Heart left ventricle (tissue), 16 donors: ENCODE data around the gene RPEL1. TPM values are rescaled to one million over a fixed set of nuclear protein-coding genes. Genes with fewer than 3 reads are reported as not detected.
A peak's percentile ranks its signal among the peaks of the same experiment; 100 is the strongest.
"Not testable (repeated sequence)": the region's sequence is repeated elsewhere in the genome, so short reads cannot be mapped to it uniquely, and the experiment has no call there.

ENCODE experiments used
- ATAC-seq, 4 donors: fragments of 200-7000 bp; cut with Tn5 transposase; one replicate each; pipeline ENCODE4 v1.9.1; 2020 to 2022; ENCODE audit warnings: moderate library complexity in 4 of 4, mild to moderate bottlenecking in 3 of 4, moderate number of reproducible peaks in 1 of 4
- DNase-seq, 5 donors: peaks; one replicate each; pipeline ENCODE4 v3.0.0-alpha.2; 2020
- H3K27ac ChIP-seq, 12 donors: fragments of 200-600 bp; sonication (generic) in 4 of 12; one replicate each; pipeline versions ENCODE4 v1.5.0 to v1.8.0; 2016 to 2022; ENCODE audit warnings: mild to moderate bottlenecking in 2 of 12
- H3K27me3 ChIP-seq, 9 donors: fragments of 200-600 bp; sonication (generic) in 2 of 9; one replicate each; pipeline versions ENCODE4 v1.5.1 to v1.8.0; 2016 to 2022; ENCODE audit warnings: mild to moderate bottlenecking in 3 of 9
- H3K36me3 ChIP-seq, 9 donors: fragments of 200-600 bp; sonication (generic) in 2 of 9; one replicate each; pipeline versions ENCODE4 v1.5.0 to v1.8.0; 2018 to 2022; ENCODE audit warnings: mild to moderate bottlenecking in 2 of 9
- H3K4me1 ChIP-seq, 12 donors: fragments of 200-600 bp; sonication (generic) in 4 of 12; one replicate each; pipeline versions ENCODE4 v1.5.0 to v1.8.0; 2016 to 2022; ENCODE audit warnings: mild to moderate bottlenecking in 3 of 12
- H3K4me3 ChIP-seq, 12 donors: fragments of 200-600 bp; sonication (generic) in 4 of 12; one replicate each; pipeline versions ENCODE4 v1.5.0 to v1.8.0; 2017 to 2022; ENCODE audit warnings: mild to moderate bottlenecking in 9 of 12, moderate library complexity in 4 of 12
- H3K9me3 ChIP-seq, 12 donors: fragments of 200-600 bp; sonication (generic) in 4 of 12; one replicate each; pipeline versions ENCODE4 v1.5.0 to v1.8.0; 2016 to 2022; ENCODE audit warnings: mild to moderate bottlenecking in 1 of 12
- POLR2A ChIP-seq, 2 donors: fragments of 450-650 bp; IDR thresholded peaks; one replicate each; pipeline ENCODE4 v1.6.1; 2017; ENCODE audit warnings: antibody characterized with exemption in 2 of 2, mild to moderate bottlenecking in 2 of 2, moderate library complexity in 2 of 2
- WGBS, 4 donors: extraction: QIAGEN DNeasy Blood & Tissue Kit in 2 of 4; methylation state at CpG; one replicate each; pipeline versions ENCODE4 v1.1.5 to v1.1.7; 2013 to 2018; 5-methylcytosine and 5-hydroxymethylcytosine counted together
- intact Hi-C, 10 donors: fragments of 100-400 bp; cut with DNase I; formaldehyde crosslinking; loops; one replicate each; pipeline versions ENCODE4 v1.11.1 to v1.14.2; 2022
- long read RNA-seq, 3 donors: library from polyadenylated mRNA; unstranded; transcript quantifications; one replicate each; pipeline ENCODE4 v2.0.0, GENCODE V29; 2020 to 2021
- polyA plus RNA-seq, 2 donors: library from polyadenylated mRNA; stranded (reverse); fragments of 200-250 nt; gene quantifications; one replicate each; pipeline ENCODE4 v1.2.3, GENCODE V29; 2013
- total RNA-seq, 9 donors: library from RNA; depleted of rRNA in 2 of 9; stranded (reverse); fragments of >200 nt in 2 of 9; fragmentation: NEBNext Ultra II Directional in 3 of 9; extraction: Animal tissue kit (Norgen Biotek cat#: 25700) in 3 of 9; gene quantifications; one replicate each; pipeline versions ENCODE4 v1.1.0 to v1.2.4, GENCODE V29; 2016 to 2023
- TF ChIP-seq, protein P1 (sequence below), 12 donors: fragments of 200-600 bp; sonication (generic) in 4 of 12; IDR thresholded peaks; one replicate each; pipeline versions ENCODE4 v1.5.0 to v1.8.0; 2018 to 2022; ENCODE audit warnings: antibody characterized with exemption in 12 of 12, mild to moderate bottlenecking in 5 of 12
- donor health status: ischemic (EF 13 %, LVEDD 7.1; RV severe dilation, severe dysfunction).
- donor health status: healthy with polysubstance abuse.
- donor health status: DM: no; HTN: yes; CAD: no.
- donor health status: DM: no; HTN: no; CAD: no.
- donor health status: ischemic (EF 25% LVEDD 6.9; RV normal size, moderate dysfunction).
- donor health status: ischemic (EF 25% LVEDD 5.7; RV mildly dilated, moderate dysfunction).
- donor health status: healthy.
- donor health status: DM: yes; HTN: yes; CAD: no.
- donor health status: ischemic (EF 35%, LVEDD 5.7; RV mildly dilated, moderate dysfunction).
- donor health status: nonischemic (EF 11% LVEDD 7.7; RV severe dilation, severe dysfunction).
- donor health status: DM: yes; HTN: yes; CAD: no.
- donor health status: PGD.
- donor health status: ischemic (EF 29% LVEDD 5.4; RV normal size, mild dysfunction).
- donor health status: nonischemic (EF 23%, LVEDD 6.1; RV moderate dilation, normal function).

RPEL1 gene
- total RNA-seq, result not detected
- not detected for polyA plus RNA-seq
- long read RNA-seq, donor 1, result 0 reads
- long read RNA-seq, donor 2, result 0 reads
- long read RNA-seq, donor 3, result 0 reads

DNA sequence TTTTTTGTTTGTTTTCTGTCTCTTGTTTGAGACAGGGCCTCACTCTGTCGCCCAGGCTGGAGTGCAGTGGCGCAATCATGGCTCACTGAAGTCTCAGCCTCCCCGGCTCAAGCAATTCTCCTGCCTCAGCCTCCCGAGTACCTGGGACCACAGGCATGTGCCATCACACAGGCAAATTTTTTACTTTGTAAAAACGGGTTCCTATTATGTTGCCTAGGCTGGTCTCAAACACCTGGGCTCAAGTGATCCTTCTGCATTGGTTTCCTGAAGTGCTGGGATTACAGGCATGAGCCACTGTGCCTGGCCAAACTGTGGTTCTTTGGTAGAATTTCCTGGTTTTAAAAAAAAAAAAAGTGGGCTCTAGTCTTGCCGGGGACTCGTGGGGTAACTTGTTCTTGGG lies at the start of gene RPEL1:
Gene RPEL1, plus strand, starts transcription at position 301 of the 400 bp plus-strand sequence. CDS start 110 bp downstream, outside the sequence.
- 89 to 93% (median 91%) methylated on average over 7 of the region's 7 CpGs for WGBS, 4 donors
- H3K27me3 ChIP-seq, H3K36me3 ChIP-seq, H3K4me3 ChIP-seq, H3K27ac ChIP-seq, ATAC-seq, H3K9me3 ChIP-seq, DNase-seq: not testable (repeated sequence)
- peaks cover 0 to 24% (median 5%) of the 10 kb centered on the region in 12 donors for H3K4me1 ChIP-seq
- intact Hi-C loops, result loop anchor here (2.0 to 10.0 kb wide), 10 partner anchors 141 to 521 kb away; partner anchors contain the start of genes CYP17A1 (in 4 of the 10) and CNNM2 (in 1 of the 10)

DNA sequence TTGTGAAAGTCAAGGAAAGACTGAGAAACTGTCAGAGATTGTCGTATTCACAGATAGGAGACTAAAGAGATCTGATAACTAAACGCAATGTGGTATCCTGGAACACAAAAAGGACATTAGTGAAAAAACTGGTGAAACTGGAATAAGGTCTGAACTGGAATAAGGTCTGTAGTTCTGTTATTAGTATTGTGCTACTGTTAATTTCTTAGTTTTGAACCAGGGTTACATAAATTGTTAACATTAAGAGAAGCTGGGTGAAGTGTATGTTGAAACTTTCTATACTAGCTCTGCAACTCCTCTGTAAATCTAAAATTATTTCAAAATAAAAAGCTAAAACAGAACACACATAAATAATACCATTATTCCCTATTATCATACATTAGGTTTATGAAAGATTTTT lies 49.2 kb upstream of the RPEL1 start:
- Histone ChIP-seq H3K4me3 (no peak overlapping the region), H3K27ac (peak overlapping the region in 10 of 12 donors; percentile 2 to 91 (median 63)), H3K4me1 (peaks cover 0 to 63% (median 25%) of the 10 kb centered on the region in 12 donors), H3K36me3 (no peaks in the 10 kb centered on the region), H3K9me3 (no peaks in the 10 kb centered on the region), H3K27me3 (no peaks in the 10 kb centered on the region)
- 48 to 58% (median 55%) methylated on average over 2 of the region's 2 CpGs for WGBS, 4 donors
- intact Hi-C loops, result loop anchor here in 2 of 10 donors (5.0 to 10.0 kb wide), 2 partner anchors 46 to 52 kb away; no protein-coding TSS in a partner anchor
- TF ChIP-seq, protein P1, sequence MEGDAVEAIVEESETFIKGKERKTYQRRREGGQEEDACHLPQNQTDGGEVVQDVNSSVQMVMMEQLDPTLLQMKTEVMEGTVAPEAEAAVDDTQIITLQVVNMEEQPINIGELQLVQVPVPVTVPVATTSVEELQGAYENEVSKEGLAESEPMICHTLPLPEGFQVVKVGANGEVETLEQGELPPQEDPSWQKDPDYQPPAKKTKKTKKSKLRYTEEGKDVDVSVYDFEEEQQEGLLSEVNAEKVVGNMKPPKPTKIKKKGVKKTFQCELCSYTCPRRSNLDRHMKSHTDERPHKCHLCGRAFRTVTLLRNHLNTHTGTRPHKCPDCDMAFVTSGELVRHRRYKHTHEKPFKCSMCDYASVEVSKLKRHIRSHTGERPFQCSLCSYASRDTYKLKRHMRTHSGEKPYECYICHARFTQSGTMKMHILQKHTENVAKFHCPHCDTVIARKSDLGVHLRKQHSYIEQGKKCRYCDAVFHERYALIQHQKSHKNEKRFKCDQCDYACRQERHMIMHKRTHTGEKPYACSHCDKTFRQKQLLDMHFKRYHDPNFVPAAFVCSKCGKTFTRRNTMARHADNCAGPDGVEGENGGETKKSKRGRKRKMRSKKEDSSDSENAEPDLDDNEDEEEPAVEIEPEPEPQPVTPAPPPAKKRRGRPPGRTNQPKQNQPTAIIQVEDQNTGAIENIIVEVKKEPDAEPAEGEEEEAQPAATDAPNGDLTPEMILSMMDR (IDR thresholded peaks at IDR 0.05), result no peak
- TF ChIP-seq POLR2A (IDR thresholded peaks at IDR 0.05), result no peak
- DNase-seq (no peak), ATAC-seq (no peak)

DNA sequence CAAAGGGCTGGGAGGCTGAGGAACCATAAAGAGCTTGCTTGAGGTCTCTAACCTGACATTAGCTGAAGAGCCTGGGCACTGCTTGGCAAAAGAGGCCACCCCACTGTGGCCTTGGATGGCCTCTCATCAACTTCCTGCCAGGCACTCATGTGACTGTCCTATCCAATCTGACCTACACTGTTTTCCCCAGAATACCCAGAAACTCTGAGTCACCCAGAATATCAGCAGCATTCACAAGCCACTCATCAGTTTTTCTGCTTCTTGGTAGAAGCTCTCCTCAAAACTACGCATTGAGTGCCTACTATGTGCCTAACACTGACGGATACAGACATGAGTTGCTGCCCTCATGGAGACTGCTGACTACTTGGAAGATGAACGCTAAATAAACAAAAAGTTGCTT lies 48.5 kb upstream of the RPEL1 start:
- H3K36me3 ChIP-seq, result no peaks in the 10 kb centered on the region
- peaks cover 0 to 56% (median 19%) of the 10 kb centered on the region in 12 donors for H3K4me1 ChIP-seq
- TF ChIP-seq, protein P1 (IDR thresholded peaks at IDR 0.05), result no peak
- peak overlapping the region in 10 of 12 donors; percentile 2 to 91 (median 63) for H3K27ac ChIP-seq
- DNase-seq (peak; percentile 57 to 74 (median 68)), ATAC-seq (peak; percentile 52 to 72 (median 62))
- 56 to 64% (median 57%) methylated on average over 3 of the region's 3 CpGs for WGBS, 4 donors
- peak overlapping the region in 1 of 12 donors; percentile 4 for H3K4me3 ChIP-seq
- H3K9me3 ChIP-seq, result no peaks in the 10 kb centered on the region
- no peaks in the 10 kb centered on the region for H3K27me3 ChIP-seq
- intact Hi-C loops, result loop anchor here in 2 of 10 donors (5.0 to 10.0 kb wide), 2 partner anchors 45 to 52 kb away; no protein-coding TSS in a partner anchor

DNA sequence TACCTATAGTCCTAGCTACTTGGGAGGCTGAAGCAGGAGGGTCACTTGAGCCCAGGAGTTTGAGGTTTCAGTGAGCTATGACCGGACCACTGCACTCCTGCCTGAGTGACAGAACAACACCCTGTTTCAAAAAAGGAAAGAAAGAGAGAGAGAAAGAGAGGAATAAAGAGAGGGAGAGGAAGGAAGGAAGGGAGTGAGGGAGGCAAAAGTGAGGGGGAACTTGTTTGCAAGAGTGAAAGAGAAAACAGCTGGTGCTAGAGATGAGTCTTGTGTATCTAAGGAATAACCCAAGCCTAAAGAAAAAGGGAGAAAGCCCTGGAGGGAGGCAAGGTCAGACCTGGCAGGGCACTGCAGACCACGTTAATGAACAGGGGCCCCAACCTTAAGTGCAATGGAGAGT lies 47.8 kb upstream of the RPEL1 start:
- no peaks in the 10 kb centered on the region for H3K27me3 ChIP-seq
- no peaks in the 10 kb centered on the region for H3K36me3 ChIP-seq
- peak overlapping the region in 1 of 12 donors; percentile 4 for H3K4me3 ChIP-seq
- ATAC-seq, result no peak
- WGBS, 4 donors, result 57 to 73% (median 63%) methylated on average over 2 of the region's 2 CpGs
- TF ChIP-seq POLR2A (IDR thresholded peaks at IDR 0.05), result no peak
- TF ChIP-seq, protein P1 (IDR thresholded peaks at IDR 0.05), result no peak
- H3K4me1 ChIP-seq, result peaks cover 0 to 61% (median 19%) of the 10 kb centered on the region in 12 donors
- H3K9me3 ChIP-seq, result no peaks in the 10 kb centered on the region
- H3K27ac ChIP-seq, result peak overlapping the region in 10 of 12 donors; percentile 2 to 91 (median 63)
- DNase-seq, result no peak
- intact Hi-C loops, result loop anchor here in 2 of 10 donors (5.0 to 10.0 kb wide), 2 partner anchors 44 to 53 kb away; no protein-coding TSS in a partner anchor
